Karpas-422 (cell line): ENCODE measurements around the gene BRD9. TPM values are rescaled to one million over a fixed set of nuclear protein-coding genes. Genes with fewer than 3 reads are reported as not detected.

Experiments used
- DNase-seq: peaks from one replicate; pipeline ENCODE4 v3.0.0-alpha.2; 2015
- H2AFZ ChIP-seq: fragments of 200-600 bp; sonication (generic); 2 replicates; pipeline ENCODE4 v1.6.1; 2014; ENCODE audit warnings: antibody characterized with exemption, low read length, mixed read lengths
- H3K27ac ChIP-seq: fragments of 200-600 bp; sonication (generic); 2 replicates; pipeline ENCODE4 v1.5.1; 2014; ENCODE audit warnings: mild to moderate bottlenecking, low read length, moderate library complexity
- H3K27me3 ChIP-seq: fragments of 200-600 bp; sonication (generic); 2 replicates; pipeline ENCODE4 v1.6.1; 2014; ENCODE audit warnings: low read length, mixed read lengths
- H3K36me3 ChIP-seq: fragments of 200-600 bp; sonication (generic); 2 replicates; pipeline ENCODE4 v1.6.1; 2014; ENCODE audit warnings: low read length, mixed read lengths; ENCODE audit not compliant: insufficient read depth
- H3K4me1 ChIP-seq: fragments of 200-600 bp; sonication (generic); 2 replicates; pipeline ENCODE4 v1.6.1; 2014; ENCODE audit warnings: mild to moderate bottlenecking, low read length, mixed read lengths
- H3K4me2 ChIP-seq: fragments of 200-600 bp; sonication (generic); 2 replicates; pipeline ENCODE4 v1.6.1; 2014; ENCODE audit warnings: low read length, low read depth, mild to moderate bottlenecking; ENCODE audit not compliant: poor library complexity, severe bottlenecking
- H3K4me3 ChIP-seq: fragments of 200-600 bp; sonication (generic); 2 replicates; pipeline ENCODE4 v1.5.1; 2014; ENCODE audit warnings: mild to moderate bottlenecking, antibody characterized with exemption, low read length, mixed read lengths
- H3K79me2 ChIP-seq: fragments of 200-600 bp; sonication (generic); 2 replicates; pipeline ENCODE4 v1.6.1; 2014; ENCODE audit warnings: mild to moderate bottlenecking, low read length, mixed read lengths
- H3K9ac ChIP-seq: fragments of 200-600 bp; sonication (generic); 2 replicates; pipeline ENCODE4 v1.6.0; 2014; ENCODE audit warnings: low read length
- H3K9me2 ChIP-seq: fragments of 200-600 bp; sonication (generic), shearing (Covaris generic); replicated peaks from 2 replicates; pipeline ENCODE4 v1.6.0; 2014; ENCODE audit warnings: mild to moderate bottlenecking, low read length, moderate library complexity; ENCODE audit not compliant: insufficient read depth
- H3K9me3 ChIP-seq: fragments of 300-700, 200-600 bp; sonication (generic); 2 replicates; pipeline ENCODE4 v1.6.1; 2014; ENCODE audit warnings: low read length, mixed read lengths
- H4K20me1 ChIP-seq: fragments of 200-600 bp; sonication (generic); 2 replicates; pipeline ENCODE4 v1.6.1; 2014; ENCODE audit warnings: mild to moderate bottlenecking, antibody characterized with exemption, low read length, low read depth; ENCODE audit not compliant: insufficient read depth
- total RNA-seq: library from RNA; depleted of rRNA; stranded (reverse); fragments of >200 nt; shearing (Covaris generic); gene quantifications from 2 replicates; pipeline ENCODE4 v1.2.3, GENCODE V29; 2014; ENCODE audit warnings: low replicate concordance

BRD9 gene
- total RNA-seq, 1 experiment from 2014 or later: 25.7 TPM

GRCh38 chr5:864492-865167 lies 28.0 kb downstream of the BRD9 start:
- no peaks in the 10 kb centered on the region for H3K27me3 ChIP-seq
- DNase-seq: no peak
- peaks cover 12% of the 10 kb centered on the region; the same call in 1 of the 2 replicates for H3K36me3 ChIP-seq
- H3K9me2 ChIP-seq: no peaks in the 10 kb centered on the region
- H3K4me1 ChIP-seq: no peaks in the 10 kb centered on the region
- H3K4me2 ChIP-seq: no peak overlapping the region
- no peak overlapping the region for H3K9ac ChIP-seq
- no peak overlapping the region for H3K27ac ChIP-seq
- H4K20me1 ChIP-seq: no peaks in the 10 kb centered on the region
- H2AFZ ChIP-seq: no peak overlapping the region
- H3K79me2 ChIP-seq: no peaks in the 10 kb centered on the region
- no peak overlapping the region for H3K4me3 ChIP-seq
- H3K9me3 ChIP-seq: no peaks in the 10 kb centered on the region

GRCh38 chr5:863244-863805 lies 29.3 kb downstream of the BRD9 start:
- Histone ChIP-seq H3K9ac (no peak overlapping the region), H3K36me3 (peaks cover 3% of the 10 kb centered on the region; the same call in 1 of the 2 replicates), H3K79me2 (no peaks in the 10 kb centered on the region), H3K9me3 (no peaks in the 10 kb centered on the region), H3K4me3 (no peak overlapping the region), H2AFZ (no peak overlapping the region), H3K9me2 (no peaks in the 10 kb centered on the region), H3K4me1 (no peaks in the 10 kb centered on the region), H3K27ac (no peak overlapping the region), H3K27me3 (no peaks in the 10 kb centered on the region), H4K20me1 (no peaks in the 10 kb centered on the region), H3K4me2 (no peak overlapping the region)
- DNase-seq: no peak

DNA sequence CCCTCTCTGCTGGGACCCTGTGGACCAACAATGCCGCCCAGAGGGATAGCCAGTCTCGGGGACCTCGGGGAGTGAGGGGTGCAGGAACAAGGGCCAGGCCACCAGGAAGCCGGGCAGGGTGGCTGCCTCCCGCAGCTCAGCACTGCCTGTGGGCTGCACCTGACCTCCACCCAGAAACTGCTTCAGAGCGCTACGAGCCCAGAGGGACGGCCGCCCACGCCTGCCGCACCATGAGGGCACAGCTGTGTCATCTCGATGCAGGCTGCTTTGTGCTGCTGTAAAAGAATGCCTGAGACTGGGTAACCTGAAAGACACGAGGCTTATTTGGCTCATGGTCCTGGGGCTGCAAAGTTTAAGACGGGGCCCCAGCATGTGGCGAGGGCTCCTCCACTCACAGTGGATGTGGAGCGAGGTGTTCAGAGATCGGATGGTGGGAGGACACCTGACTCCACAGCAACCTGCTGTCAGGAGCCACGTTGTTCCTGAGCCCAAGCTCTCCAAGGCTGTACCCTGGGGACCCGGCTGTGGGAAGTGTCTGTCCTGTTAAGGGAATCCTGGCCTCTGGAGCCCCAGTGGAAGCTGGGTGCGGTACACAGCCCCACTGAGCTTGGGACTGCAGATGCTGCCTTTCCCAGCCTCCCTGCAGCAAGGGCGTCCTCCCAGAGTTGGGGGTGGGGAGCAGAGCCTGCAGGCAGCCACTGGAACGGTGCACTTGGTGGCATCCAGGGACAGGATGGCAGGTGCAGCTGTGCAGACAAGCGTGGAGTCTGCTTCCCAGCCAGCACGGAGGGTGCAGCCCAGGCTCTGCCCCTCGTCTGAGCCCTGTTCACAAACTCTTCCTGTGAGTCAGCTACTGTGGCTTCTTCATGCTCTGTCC lies 30.0 kb downstream of the BRD9 start:
- H3K4me1 ChIP-seq: no peaks in the 10 kb centered on the region
- H3K36me3 ChIP-seq: peaks cover 2% of the 10 kb centered on the region; the same call in 1 of the 2 replicates
- no peak for DNase-seq
- H4K20me1 ChIP-seq: no peaks in the 10 kb centered on the region
- H3K9me2 ChIP-seq: no peaks in the 10 kb centered on the region
- no peak overlapping the region for H3K9ac ChIP-seq
- H2AFZ ChIP-seq: no peak overlapping the region
- H3K27me3 ChIP-seq: no peaks in the 10 kb centered on the region
- H3K4me2 ChIP-seq: no peak overlapping the region
- no peak overlapping the region for H3K4me3 ChIP-seq
- H3K9me3 ChIP-seq: no peaks in the 10 kb centered on the region
- H3K79me2 ChIP-seq: no peaks in the 10 kb centered on the region
- H3K27ac ChIP-seq: no peak overlapping the region

GRCh38 chr5:861442-862366 lies 30.9 kb downstream of the BRD9 start:
- no peaks in the 10 kb centered on the region for H3K9me3 ChIP-seq
- H3K4me3 ChIP-seq: no peak overlapping the region
- H4K20me1 ChIP-seq: no peaks in the 10 kb centered on the region
- H2AFZ ChIP-seq: no peak overlapping the region
- DNase-seq: no peak
- H3K36me3 ChIP-seq: peaks cover 2% of the 10 kb centered on the region; the same call in 1 of the 2 replicates
- no peak overlapping the region for H3K9ac ChIP-seq
- no peaks in the 10 kb centered on the region for H3K27me3 ChIP-seq
- no peaks in the 10 kb centered on the region for H3K9me2 ChIP-seq
- H3K4me2 ChIP-seq: no peak overlapping the region
- H3K4me1 ChIP-seq: no peaks in the 10 kb centered on the region
- H3K27ac ChIP-seq: no peak overlapping the region
- no peaks in the 10 kb centered on the region for H3K79me2 ChIP-seq

GRCh38 chr5:860506-861150 lies 32.0 kb downstream of the BRD9 start:
- H4K20me1 ChIP-seq: no peaks in the 10 kb centered on the region
- H3K9me3 ChIP-seq: no peaks in the 10 kb centered on the region
- no peak overlapping the region for H3K4me3 ChIP-seq
- no peaks in the 10 kb centered on the region for H3K79me2 ChIP-seq
- no peak overlapping the region for H3K4me2 ChIP-seq
- no peak overlapping the region for H3K9ac ChIP-seq
- H3K9me2 ChIP-seq: no peaks in the 10 kb centered on the region
- DNase-seq: no peak
- no peaks in the 10 kb centered on the region for H3K4me1 ChIP-seq
- H3K27ac ChIP-seq: no peak overlapping the region
- H3K36me3 ChIP-seq: peaks cover 2% of the 10 kb centered on the region; the same call in 1 of the 2 replicates
- no peak overlapping the region for H2AFZ ChIP-seq
- no peaks in the 10 kb centered on the region for H3K27me3 ChIP-seq

DNA sequence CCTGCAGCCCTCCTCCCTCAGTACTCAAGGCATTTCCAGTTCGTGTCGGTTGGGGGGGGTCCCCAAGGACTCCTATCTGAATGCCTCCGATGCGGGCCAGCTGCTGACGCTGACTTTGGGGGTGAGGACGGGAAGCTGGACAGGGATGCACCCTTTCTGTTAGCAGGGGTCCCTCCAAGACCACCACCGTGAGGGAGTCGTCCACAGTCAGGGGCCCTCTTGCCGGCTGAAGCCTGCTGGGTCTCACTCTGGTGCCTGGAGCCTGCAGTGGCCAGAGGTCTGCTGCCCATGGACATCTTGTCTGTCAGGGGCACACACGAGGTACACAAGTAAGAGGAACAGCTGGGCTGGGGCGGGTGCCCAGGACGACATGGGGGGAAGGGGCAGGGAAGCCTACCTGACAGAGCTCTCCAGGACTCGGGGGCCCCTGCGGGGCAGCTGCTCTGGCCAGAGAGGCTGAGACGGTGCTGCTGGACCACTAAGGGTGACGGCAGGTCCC lies 32.8 kb downstream of the BRD9 start:
- no peaks in the 10 kb centered on the region for H3K27me3 ChIP-seq
- DNase-seq: no peak
- no peaks in the 10 kb centered on the region for H3K79me2 ChIP-seq
- no peaks in the 10 kb centered on the region for H3K9me3 ChIP-seq
- H3K4me1 ChIP-seq: no peaks in the 10 kb centered on the region
- no peak overlapping the region for H3K9ac ChIP-seq
- H3K4me3 ChIP-seq: no peak overlapping the region
- H3K36me3 ChIP-seq: peaks cover 2% of the 10 kb centered on the region; the same call in 1 of the 2 replicates
- H3K4me2 ChIP-seq: no peak overlapping the region
- H2AFZ ChIP-seq: no peak overlapping the region
- H3K9me2 ChIP-seq: no peaks in the 10 kb centered on the region
- no peaks in the 10 kb centered on the region for H4K20me1 ChIP-seq
- H3K27ac ChIP-seq: no peak overlapping the region

- Histone ChIP-seq H4K20me1 (no peaks in the 10 kb centered on the region), H3K9ac (no peak overlapping the region)
Observed at GRCh38 chr5:859391-859790, 33.2 kb downstream of the BRD9 start.

More at GRCh38 chr5:859391-859790, 33.2 kb downstream of the BRD9 start:
- no peak overlapping the region for H3K4me3 ChIP-seq
- H2AFZ ChIP-seq: no peak overlapping the region
- DNase-seq: no peak
- no peaks in the 10 kb centered on the region for H3K9me3 ChIP-seq
- no peaks in the 10 kb centered on the region for H3K9me2 ChIP-seq
- no peaks in the 10 kb centered on the region for H3K79me2 ChIP-seq
- H3K4me2 ChIP-seq: no peak overlapping the region
- no peaks in the 10 kb centered on the region for H3K4me1 ChIP-seq
- H3K27ac ChIP-seq: no peak overlapping the region
- no peaks in the 10 kb centered on the region for H3K27me3 ChIP-seq
- peaks cover 2% of the 10 kb centered on the region; the same call in 1 of the 2 replicates for H3K36me3 ChIP-seq
